ENCODE results near the gene LCOR. TPM values are rescaled to one million over a fixed set of nuclear protein-coding genes. Genes with fewer than 3 reads are reported as not detected.

Gene LCOR
- polyA plus RNA-seq, 4 donors = 7.0 to 48.8 (median 9.5) TPM

DNA sequence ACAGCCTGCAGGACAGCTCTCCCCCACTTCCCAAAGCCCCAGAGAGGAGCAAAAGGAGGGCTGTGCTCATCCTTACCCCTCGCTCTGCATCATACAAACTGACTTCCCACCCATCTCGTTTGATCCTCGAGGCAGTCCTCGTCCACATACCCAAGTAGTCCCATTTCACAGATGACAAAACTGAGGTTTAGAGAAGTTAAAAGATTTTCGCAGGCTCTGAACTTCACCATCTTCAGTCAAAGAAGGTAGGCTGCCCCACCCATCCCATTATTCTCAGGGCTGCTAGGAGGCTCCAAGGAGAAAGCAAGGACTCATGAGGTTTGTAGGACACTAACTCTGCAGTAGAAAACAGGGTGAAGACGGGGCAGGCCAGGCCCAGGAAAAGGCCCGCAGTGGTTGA is 206.6 kb downstream of the LCOR start:
- Histone ChIP-seq H3K9me3 (ENCODE audit: control insufficient read depth in 2 of 2, insufficient read depth in 1 of 2, low read depth in 1 of 2, low read length in 1 of 2) (no peaks in the 10 kb centered on the region), H3K36me3 (ENCODE audit: control insufficient read depth in 3 of 3, insufficient read depth in 2 of 3, low read depth in 1 of 3, low read length in 3 of 3) (no peaks in the 10 kb centered on the region), H3K4me1 (ENCODE audit: control insufficient read depth in 3 of 3, insufficient read depth in 2 of 3, low read depth in 1 of 3, low read length in 2 of 3) (peaks cover 0 to 3% (median 0%) of the 10 kb centered on the region in 3 donors), H3K27ac (ENCODE audit: low read depth in 1 of 3, low read length in 2 of 3) (no peak overlapping the region), H3K27me3 (ENCODE audit: control insufficient read depth in 3 of 3, insufficient read depth in 3 of 3, low read length in 3 of 3) (no peaks in the 10 kb centered on the region), H3K4me3 (ENCODE audit: low read depth in 1 of 3, low read length in 3 of 3) (no peak overlapping the region)
- WGBS, 3 donors = 91 to 94% (median 93%) methylated on average over 7 of the region's 7 CpGs
- DNase-seq = no peak
- FAIRE-seq = no peak

DNA sequence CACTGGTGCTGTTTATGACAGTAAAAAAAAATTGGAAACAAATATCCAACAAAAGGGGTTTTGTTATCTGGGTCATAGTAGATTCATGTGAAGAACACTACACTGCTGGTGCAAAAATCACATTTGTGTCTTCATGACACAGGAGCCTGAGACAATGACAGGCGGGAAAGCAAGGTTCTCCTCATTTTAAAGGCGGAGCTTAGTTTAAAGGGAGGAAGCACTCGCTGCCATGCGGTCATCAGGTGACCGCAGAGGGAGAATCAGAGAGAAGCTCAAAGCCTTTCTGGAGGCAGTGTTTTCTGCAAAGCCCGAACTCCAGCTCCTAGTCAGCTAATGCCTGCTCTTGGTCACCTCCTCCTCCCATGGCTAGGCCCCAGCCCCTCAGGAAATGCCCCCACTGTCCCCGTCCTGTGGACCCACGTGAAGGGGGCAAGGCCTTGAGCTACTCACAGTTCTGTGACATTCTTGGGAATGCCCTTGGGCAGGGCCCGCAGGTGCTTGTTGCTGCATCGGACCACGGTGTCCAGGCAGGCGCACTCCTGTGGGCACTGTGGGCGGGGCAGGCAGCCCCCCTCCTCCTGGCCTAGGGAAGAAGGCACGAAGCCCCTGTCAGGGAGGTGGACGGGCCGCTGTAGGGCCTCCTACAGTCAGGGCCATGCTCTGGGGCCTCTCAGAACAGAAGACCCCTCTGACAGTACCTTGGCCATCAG is 207.6 kb downstream of the LCOR start:
- Histone ChIP-seq H3K36me3 (ENCODE audit: control insufficient read depth in 3 of 3, insufficient read depth in 2 of 3, low read depth in 1 of 3, low read length in 3 of 3) (no peaks in the 10 kb centered on the region), H3K4me3 (ENCODE audit: low read depth in 1 of 3, low read length in 3 of 3) (no peak overlapping the region), H3K4me1 (ENCODE audit: control insufficient read depth in 3 of 3, insufficient read depth in 2 of 3, low read depth in 1 of 3, low read length in 2 of 3) (peaks cover 0 to 3% (median 0%) of the 10 kb centered on the region in 3 donors), H3K27ac (ENCODE audit: low read depth in 1 of 3, low read length in 2 of 3) (no peak overlapping the region), H3K27me3 (ENCODE audit: control insufficient read depth in 3 of 3, insufficient read depth in 3 of 3, low read length in 3 of 3) (no peaks in the 10 kb centered on the region), H3K9me3 (ENCODE audit: control insufficient read depth in 2 of 2, insufficient read depth in 1 of 2, low read depth in 1 of 2, low read length in 1 of 2) (no peaks in the 10 kb centered on the region)
- FAIRE-seq = no peak
- WGBS, 3 donors = 85 to 88% (median 87%) methylated on average over 16 of the region's 16 CpGs
- no peak for DNase-seq

DNA sequence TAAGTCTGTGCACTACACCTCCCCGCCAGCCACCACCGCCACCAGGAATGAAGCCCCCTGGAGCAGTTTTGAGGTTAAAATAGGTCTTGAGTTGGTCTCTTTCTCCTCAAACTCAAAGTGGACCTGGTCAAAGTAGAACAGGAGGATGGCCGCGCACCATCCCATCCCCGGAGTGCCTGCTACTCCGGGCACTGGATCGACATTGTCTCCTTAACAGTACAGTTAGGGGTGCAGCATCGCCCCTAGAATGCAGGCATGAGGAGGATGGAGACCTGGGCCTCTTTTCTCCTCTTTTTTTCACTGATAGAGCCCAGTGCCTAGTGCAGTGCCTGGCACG is 208.1 kb downstream of the LCOR start:
- FAIRE-seq (no peak), DNase-seq (no peak)
- no peak overlapping the region for H3K4me3 ChIP-seq (ENCODE audit: low read depth in 1 of 3, low read length in 3 of 3)
- no peaks in the 10 kb centered on the region for H3K27me3 ChIP-seq (ENCODE audit: control insufficient read depth in 3 of 3, insufficient read depth in 3 of 3, low read length in 3 of 3)
- H3K27ac ChIP-seq (ENCODE audit: low read depth in 1 of 3, low read length in 2 of 3) = no peak overlapping the region
- 94 to 99% (median 96%) methylated on average over 9 of the region's 9 CpGs for WGBS, 3 donors
- H3K36me3 ChIP-seq (ENCODE audit: control insufficient read depth in 3 of 3, insufficient read depth in 2 of 3, low read depth in 1 of 3, low read length in 3 of 3) = no peaks in the 10 kb centered on the region
- H3K9me3 ChIP-seq (ENCODE audit: control insufficient read depth in 2 of 2, insufficient read depth in 1 of 2, low read depth in 1 of 2, low read length in 1 of 2) = no peaks in the 10 kb centered on the region
- peaks cover 0 to 3% (median 0%) of the 10 kb centered on the region in 3 donors for H3K4me1 ChIP-seq (ENCODE audit: control insufficient read depth in 3 of 3, insufficient read depth in 2 of 3, low read depth in 1 of 3, low read length in 2 of 3)

DNA sequence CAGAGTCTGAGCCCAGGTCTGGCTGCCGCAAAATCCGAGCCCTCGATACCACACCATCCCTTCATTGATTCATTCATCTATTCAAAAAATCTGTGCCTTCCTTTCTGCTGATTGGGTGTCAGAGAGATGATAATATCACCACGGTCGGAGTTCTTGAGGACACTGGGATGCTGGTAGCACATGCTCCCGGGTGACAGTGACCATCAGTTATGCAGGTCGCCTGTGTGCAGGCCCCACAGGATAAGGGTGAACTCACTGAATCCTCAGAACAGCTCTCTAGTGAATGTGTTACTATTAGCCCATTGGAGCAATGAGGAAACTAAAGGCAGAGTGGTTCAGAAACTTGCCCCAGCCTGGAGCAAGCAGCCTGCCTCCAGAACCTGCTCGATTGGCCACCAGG is 208.6 kb downstream of the LCOR start:
- Histone ChIP-seq H3K4me1 (ENCODE audit: control insufficient read depth in 3 of 3, insufficient read depth in 2 of 3, low read depth in 1 of 3, low read length in 2 of 3) (peaks cover 0 to 3% (median 0%) of the 10 kb centered on the region in 3 donors), H3K9me3 (ENCODE audit: control insufficient read depth in 2 of 2, insufficient read depth in 1 of 2, low read depth in 1 of 2, low read length in 1 of 2) (no peaks in the 10 kb centered on the region), H3K27me3 (ENCODE audit: control insufficient read depth in 3 of 3, insufficient read depth in 3 of 3, low read length in 3 of 3) (no peaks in the 10 kb centered on the region), H3K36me3 (ENCODE audit: control insufficient read depth in 3 of 3, insufficient read depth in 2 of 3, low read depth in 1 of 3, low read length in 3 of 3) (no peaks in the 10 kb centered on the region), H3K27ac (ENCODE audit: low read depth in 1 of 3, low read length in 2 of 3) (no peak overlapping the region), H3K4me3 (ENCODE audit: low read depth in 1 of 3, low read length in 3 of 3) (no peak overlapping the region)
- 87 to 90% (median 89%) methylated on average over 8 of the region's 8 CpGs for WGBS, 3 donors
- DNase-seq = no peak
- no peak for FAIRE-seq

DNA sequence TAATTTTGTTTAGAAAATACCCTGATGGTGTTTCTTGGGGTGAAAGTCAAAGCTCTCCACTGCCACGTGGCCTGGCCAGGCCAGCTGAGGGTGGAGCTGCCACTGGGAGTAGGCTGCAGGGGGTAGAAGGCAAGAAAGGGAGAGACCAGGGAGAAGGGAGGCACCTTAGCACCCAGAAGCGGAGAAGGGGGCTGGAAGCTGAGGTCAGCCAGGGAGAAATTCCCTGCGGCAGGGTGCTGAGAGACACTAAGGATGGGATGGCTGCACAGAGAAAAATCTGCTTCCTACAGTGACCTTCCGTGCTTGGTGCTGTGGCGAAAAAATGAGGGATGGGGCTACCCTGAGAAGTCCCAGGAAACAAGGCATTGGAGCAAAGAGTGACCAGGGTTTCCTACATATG is 210.0 kb downstream of the LCOR start:
- no peaks in the 10 kb centered on the region for H3K9me3 ChIP-seq (ENCODE audit: control insufficient read depth in 2 of 2, insufficient read depth in 1 of 2, low read depth in 1 of 2, low read length in 1 of 2)
- no peak overlapping the region for H3K4me3 ChIP-seq (ENCODE audit: low read depth in 1 of 3, low read length in 3 of 3)
- no peak for FAIRE-seq
- no peaks in the 10 kb centered on the region for H3K36me3 ChIP-seq (ENCODE audit: control insufficient read depth in 3 of 3, insufficient read depth in 2 of 3, low read depth in 1 of 3, low read length in 3 of 3)
- DNase-seq = no peak
- 85 to 89% (median 88%) methylated on average over 5 of the region's 5 CpGs for WGBS, 3 donors
- H3K27me3 ChIP-seq (ENCODE audit: control insufficient read depth in 3 of 3, insufficient read depth in 3 of 3, low read length in 3 of 3) = no peaks in the 10 kb centered on the region
- peaks cover 0 to 3% (median 0%) of the 10 kb centered on the region in 3 donors for H3K4me1 ChIP-seq (ENCODE audit: control insufficient read depth in 3 of 3, insufficient read depth in 2 of 3, low read depth in 1 of 3, low read length in 2 of 3)
- no peak overlapping the region for H3K27ac ChIP-seq (ENCODE audit: low read depth in 1 of 3, low read length in 2 of 3)

DNA sequence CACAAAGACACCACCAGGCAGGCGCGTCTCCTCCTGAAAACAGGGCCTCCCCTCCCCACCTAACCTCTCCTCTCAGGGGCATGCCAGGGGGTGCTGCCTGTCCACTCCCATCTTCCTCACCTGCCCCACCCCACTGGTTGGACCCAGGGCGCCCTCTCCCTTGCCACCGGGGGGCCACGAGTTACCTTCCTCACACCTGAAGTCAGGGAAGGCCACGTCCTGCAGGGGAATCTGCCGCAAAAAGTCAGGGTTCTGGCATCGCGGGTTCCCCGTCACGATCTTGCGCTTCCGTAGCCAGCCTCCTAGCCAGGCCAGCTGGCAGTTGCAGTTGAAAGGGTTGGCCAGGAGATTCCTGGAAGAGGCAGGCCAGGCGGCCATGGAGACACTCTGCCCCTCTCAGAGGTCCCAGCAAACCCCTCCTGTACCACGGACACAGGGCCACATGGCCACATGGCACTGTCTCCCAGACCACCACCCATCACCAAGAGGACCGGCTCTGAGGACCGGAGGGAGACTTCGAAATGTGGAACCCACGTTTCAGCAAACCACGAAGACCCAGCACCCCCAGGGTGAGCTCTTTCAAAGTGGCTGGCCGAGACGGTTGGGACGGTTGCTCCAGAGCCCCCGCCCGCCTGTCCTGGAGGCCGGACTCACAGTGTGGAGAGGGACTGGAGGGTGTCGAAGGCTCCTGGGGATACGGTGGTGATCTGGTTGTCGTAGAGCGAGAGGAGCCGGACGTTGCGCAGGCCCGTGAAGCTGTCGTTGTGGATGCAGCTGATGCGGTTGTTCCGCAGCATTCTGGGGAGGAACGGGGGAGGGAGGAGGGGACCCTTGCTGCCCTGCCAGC is 210.8 kb downstream of the LCOR start:
- no peak overlapping the region for H3K4me3 ChIP-seq (ENCODE audit: low read depth in 1 of 3, low read length in 3 of 3)
- 92 to 93% (median 92%) methylated on average over 38 of the region's 38 CpGs for WGBS, 3 donors
- no peak for FAIRE-seq
- no peaks in the 10 kb centered on the region for H3K9me3 ChIP-seq (ENCODE audit: control insufficient read depth in 2 of 2, insufficient read depth in 1 of 2, low read depth in 1 of 2, low read length in 1 of 2)
- H3K36me3 ChIP-seq (ENCODE audit: control insufficient read depth in 3 of 3, insufficient read depth in 2 of 3, low read depth in 1 of 3, low read length in 3 of 3) = no peaks in the 10 kb centered on the region
- H3K27ac ChIP-seq (ENCODE audit: low read depth in 1 of 3, low read length in 2 of 3) = no peak overlapping the region
- H3K27me3 ChIP-seq (ENCODE audit: control insufficient read depth in 3 of 3, insufficient read depth in 3 of 3, low read length in 3 of 3) = no peaks in the 10 kb centered on the region
- no peaks in the 10 kb centered on the region for H3K4me1 ChIP-seq (ENCODE audit: control insufficient read depth in 3 of 3, insufficient read depth in 2 of 3, low read depth in 1 of 3, low read length in 2 of 3)
- no peak for DNase-seq

DNA sequence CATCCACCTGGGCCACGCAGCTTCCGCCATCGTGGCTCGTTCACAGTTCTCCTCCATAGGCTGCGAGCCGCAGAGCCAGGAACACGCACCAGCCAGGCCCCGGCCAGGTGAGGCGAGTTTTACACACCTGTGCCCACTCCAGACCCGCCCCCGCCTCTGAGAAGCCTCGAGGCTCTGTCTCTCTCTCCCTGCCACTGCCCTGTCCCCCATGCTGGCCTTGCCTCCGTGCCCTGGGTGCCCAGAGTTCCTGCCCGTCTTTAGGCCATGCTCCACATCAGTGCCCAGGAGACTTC is 211.4 kb downstream of the LCOR start:
- DNase-seq (no peak), FAIRE-seq (no peak)
- Histone ChIP-seq H3K27me3 (ENCODE audit: control insufficient read depth in 3 of 3, insufficient read depth in 3 of 3, low read length in 3 of 3) (no peaks in the 10 kb centered on the region), H3K36me3 (ENCODE audit: control insufficient read depth in 3 of 3, insufficient read depth in 2 of 3, low read depth in 1 of 3, low read length in 3 of 3) (no peaks in the 10 kb centered on the region), H3K27ac (ENCODE audit: low read depth in 1 of 3, low read length in 2 of 3) (no peak overlapping the region), H3K9me3 (ENCODE audit: control insufficient read depth in 2 of 2, insufficient read depth in 1 of 2, low read depth in 1 of 2, low read length in 1 of 2) (no peaks in the 10 kb centered on the region), H3K4me3 (ENCODE audit: low read depth in 1 of 3, low read length in 3 of 3) (no peak overlapping the region), H3K4me1 (ENCODE audit: control insufficient read depth in 3 of 3, insufficient read depth in 2 of 3, low read depth in 1 of 3, low read length in 2 of 3) (no peaks in the 10 kb centered on the region)
- WGBS, 3 donors = 83 to 85% (median 85%) methylated on average over 6 to 14 of the region's 14 CpGs

Measured in small intestine (tissue), 7 donors.